Spinal cord (tissue), 10 donors: ENCODE measurements around the gene ATP5ME. TPM values are rescaled to one million over a fixed set of nuclear protein-coding genes. Genes with fewer than 3 reads are reported as not detected.
"Not testable (repeated sequence)": the region's sequence is repeated elsewhere in the genome, so short reads cannot be mapped to it uniquely, and the experiment has no call there.

ENCODE experiments used
- DNase-seq, 6 donors: peaks; one replicate each; pipeline versions ENCODE4 v3.0.0 to v3.0.0-alpha.2; 2013 to 2015; ENCODE audit warnings: low spot score in 6 of 6, low read depth in 4 of 6
- H3K27ac ChIP-seq: one replicate; pipeline ENCODE4 v1.5.1; 2013; ENCODE audit warnings: low read depth, low read length, control low read depth
- H3K27me3 ChIP-seq: one replicate; pipeline ENCODE4 v1.6.1; 2013; ENCODE audit warnings: low read length; ENCODE audit not compliant: control insufficient read depth, insufficient read depth
- H3K36me3 ChIP-seq: one replicate; pipeline ENCODE4 v1.6.1; 2013; ENCODE audit warnings: low read length; ENCODE audit not compliant: control insufficient read depth, insufficient read depth
- H3K4me1 ChIP-seq: one replicate; pipeline ENCODE4 v1.6.1; 2013; ENCODE audit warnings: low read length; ENCODE audit not compliant: control insufficient read depth, insufficient read depth
- H3K4me3 ChIP-seq: one replicate; pipeline ENCODE4 v1.5.1; 2013; ENCODE audit warnings: low read depth, low read length, control low read depth
- H3K9me3 ChIP-seq: one replicate; pipeline ENCODE4 v1.6.1; 2013; ENCODE audit warnings: low read length; ENCODE audit not compliant: control insufficient read depth, insufficient read depth
- WGBS: methylation state at CpG from one replicate; pipeline ENCODE4 v1.1.5; 2013; ENCODE audit warnings: missing lambda C conversion rate; ENCODE audit not compliant: insufficient coverage; 5-methylcytosine and 5-hydroxymethylcytosine counted together
- polyA plus RNA-seq, 2 donors: library from polyadenylated mRNA; unstranded; fragments of 120-200 nt; gene quantifications; one replicate each; pipeline ENCODE4 v1.2.1, GENCODE V29; 2013; ENCODE audit not compliant: insufficient read length in 2 of 2
- total RNA-seq, 2 donors: library from RNA; depleted of rRNA in 1 of 2; stranded (reverse); fragments of 120-200 nt in 1 of 2; fragments of >200 nt in 1 of 2; gene quantifications; one replicate each; pipeline versions ENCODE4 v1.2.3 to v1.2.4, GENCODE V29; 2013 to 2014
- donor health status: healthy.

The ATP5ME gene
- total and polyA plus RNA-seq, 4 donors = 191 to 726 (median 334) TPM

GRCh38 chr4:636628-637159, 37.4 kb downstream of the ATP5ME start:
- Histone ChIP-seq H3K27ac (no peak overlapping the region), H3K27me3 (no peaks in the 10 kb centered on the region), H3K4me3 (no peak overlapping the region), H3K9me3 (no peaks in the 10 kb centered on the region), H3K36me3 (peaks cover 3% of the 10 kb centered on the region), H3K4me1 (peaks cover 10% of the 10 kb centered on the region)
- DNase-seq = no peak
- WGBS = 80% methylated on average over 7 of the region's 13 CpGs

GRCh38 chr4:635851-636627, 38.0 kb downstream of the ATP5ME start:
- Histone ChIP-seq H3K4me1 (peaks cover 10% of the 10 kb centered on the region), H3K4me3 (no peak overlapping the region), H3K27ac (no peak overlapping the region), H3K36me3 (peaks cover 3% of the 10 kb centered on the region), H3K27me3 (no peaks in the 10 kb centered on the region), H3K9me3 (no peaks in the 10 kb centered on the region)
- no peak for DNase-seq
- WGBS = 86% methylated on average over 22 of the region's 22 CpGs

GRCh38 chr4:635066-635835, 38.8 kb downstream of the ATP5ME start:
- H3K36me3 ChIP-seq, H3K9me3 ChIP-seq, H3K4me3 ChIP-seq, H3K27ac ChIP-seq, DNase-seq, H3K27me3 ChIP-seq: not testable (repeated sequence)
- 95% methylated on average over 38 of the region's 46 CpGs for whole genome bisulfite sequencing
- peaks cover 16% of the 10 kb centered on the region for H3K4me1 ChIP-seq

- WGBS = 71% methylated on average over 17 of the region's 23 CpGs
- DNase-seq = no peak
- no peak overlapping the region for H3K4me3 ChIP-seq
- no peaks in the 10 kb centered on the region for H3K9me3 ChIP-seq
- H3K4me1 ChIP-seq = peaks cover 20% of the 10 kb centered on the region
- peaks cover 3% of the 10 kb centered on the region for H3K36me3 ChIP-seq
- H3K27ac ChIP-seq = no peak overlapping the region
- H3K27me3 ChIP-seq = no peaks in the 10 kb centered on the region
Observed at GRCh38 chr4:634599-634985, 39.5 kb downstream of the ATP5ME start.

GRCh38 chr4:633976-634598, 40.0 kb downstream of the ATP5ME start:
- no peak overlapping the region for H3K4me3 ChIP-seq
- H3K9me3 ChIP-seq = no peaks in the 10 kb centered on the region
- no peak overlapping the region for H3K27ac ChIP-seq
- WGBS = 80% methylated on average over 12 of the region's 15 CpGs
- DNase-seq = no peak
- no peaks in the 10 kb centered on the region for H3K27me3 ChIP-seq
- H3K36me3 ChIP-seq = peaks cover 3% of the 10 kb centered on the region
- H3K4me1 ChIP-seq = peaks cover 20% of the 10 kb centered on the region

- H3K27me3 ChIP-seq = no peaks in the 10 kb centered on the region
- no peaks in the 10 kb centered on the region for H3K9me3 ChIP-seq
- peaks cover 3% of the 10 kb centered on the region for H3K36me3 ChIP-seq
- DNase-seq = no peak
- peaks cover 20% of the 10 kb centered on the region for H3K4me1 ChIP-seq
- no peak overlapping the region for H3K27ac ChIP-seq
- 70% methylated on average over 9 of the region's 9 CpGs for WGBS
- no peak overlapping the region for H3K4me3 ChIP-seq
Observed at GRCh38 chr4:633406-633805, 40.7 kb downstream of the ATP5ME start.

- H3K27ac ChIP-seq = no peak overlapping the region
- no peak for DNase-seq
- peaks cover 20% of the 10 kb centered on the region for H3K4me1 ChIP-seq
- 85% methylated on average over 6 of the region's 6 CpGs for WGBS
- no peaks in the 10 kb centered on the region for H3K9me3 ChIP-seq
- H3K4me3 ChIP-seq = no peak overlapping the region
- no peaks in the 10 kb centered on the region for H3K27me3 ChIP-seq
- H3K36me3 ChIP-seq = peaks cover 3% of the 10 kb centered on the region
Observed at GRCh38 chr4:632926-633325, 41.1 kb downstream of the ATP5ME start.

- Histone ChIP-seq H3K27ac (no peak overlapping the region), H3K36me3 (peaks cover 3% of the 10 kb centered on the region), H3K4me3 (no peak overlapping the region), H3K4me1 (peaks cover 15% of the 10 kb centered on the region), H3K27me3 (no peaks in the 10 kb centered on the region), H3K9me3 (no peaks in the 10 kb centered on the region)
- no peak for DNase-seq
- 94% methylated on average over 16 of the region's 16 CpGs for WGBS
Observed at GRCh38 chr4:632196-632790, 41.8 kb downstream of the ATP5ME start.

- no peak for DNase-seq
- WGBS = 71% methylated on average over 9 of the region's 9 CpGs
- H3K9me3 ChIP-seq = no peaks in the 10 kb centered on the region
- peaks cover 10% of the 10 kb centered on the region for H3K4me1 ChIP-seq
- H3K27me3 ChIP-seq = no peaks in the 10 kb centered on the region
- no peaks in the 10 kb centered on the region for H3K36me3 ChIP-seq
- H3K27ac ChIP-seq = no peak overlapping the region
- H3K4me3 ChIP-seq = no peak overlapping the region
Observed at GRCh38 chr4:630656-631055, 43.4 kb downstream of the ATP5ME start.
